IMR-90 (cell line): ENCODE results near the gene LRRC8E. TPM values are rescaled to one million over a fixed set of nuclear protein-coding genes. Genes with fewer than 3 reads are reported as not detected.
A peak's percentile ranks its signal among the peaks of the same experiment; 100 is the strongest.

Experiments
- ATAC-seq: fragments of 200-7000 bp; cut with Tn5 transposase; 2 replicates; pipeline ENCODE4 v1.9.1; 2020; ENCODE audit warnings: low read depth, mild to moderate bottlenecking, moderate library complexity
- BruUV-seq: library from RNA; stranded (reverse); fragments of 400-500 nt; replicated peaks from 2 replicates; lab custom pipeline; 2021; lab: Mats Ljungman, UMichigan
- CTCF ChIA-PET: fragments of 300-600 bp; formaldehyde crosslinking; extraction: SDS; loops from one replicate; lab custom pipeline; 2021; ENCODE audit warnings: antibody characterized with exemption; lab: Yijun Ruan, JAX
- POLR2A ChIA-PET: fragments of 300-600 bp; sonication (Branson Sonifier 250); formaldehyde crosslinking; loops from one replicate; lab custom pipeline; 2022; ENCODE audit warnings: antibody characterized with exemption; ENCODE audit not compliant: unreplicated experiment; lab: Charles Lee
- DNase-seq: peaks from one replicate; pipeline ENCODE4 v3.0.0; 2013
- H2AFZ ChIP-seq: replicated peaks from 2 replicates; pipeline ENCODE3; 2013; ENCODE audit warnings: low read length, mild to moderate bottlenecking; ENCODE audit not compliant: poor library complexity
- H2AK5ac ChIP-seq: 2 replicates; pipeline ENCODE4 v1.6.1; 2013; ENCODE audit warnings: low read depth, low read length, inconsistent platforms
- H2AK9ac ChIP-seq: replicated peaks from 2 replicates; pipeline ENCODE3; 2013; ENCODE audit warnings: mild to moderate bottlenecking, low read depth, low read length, moderate library complexity; ENCODE audit not compliant: poor library complexity
- H2BK120ac ChIP-seq: 2 replicates; pipeline ENCODE4 v1.6.1; 2013; ENCODE audit warnings: low read depth, low read length, inconsistent platforms
- H2BK15ac ChIP-seq: 3 replicates; pipeline ENCODE4 v1.6.1; 2013; ENCODE audit warnings: low read depth, low read length, inconsistent platforms
- H2BK20ac ChIP-seq: 2 replicates; pipeline ENCODE4 v1.6.1; 2013; ENCODE audit warnings: low read depth, mild to moderate bottlenecking, inconsistent platforms, low read length, moderate library complexity
- H2BK5ac ChIP-seq: 2 replicates; pipeline ENCODE4 v1.6.1; 2013; ENCODE audit warnings: mild to moderate bottlenecking, low read depth, low read length, inconsistent platforms; ENCODE audit not compliant: poor library complexity, severe bottlenecking
- H3K14ac ChIP-seq: replicated peaks from 2 replicates; pipeline ENCODE4 v1.6.1; 2013; ENCODE audit warnings: low read depth, low read length, inconsistent platforms
- H3K18ac ChIP-seq: 2 replicates; pipeline ENCODE4 v1.6.1; 2013; ENCODE audit warnings: low read depth, low read length, control low read depth
- H3K23ac ChIP-seq: 2 replicates; pipeline ENCODE4 v1.6.1; 2013; ENCODE audit warnings: low read depth, low read length, inconsistent platforms
- H3K27ac ChIP-seq: 2 replicates; pipeline ENCODE4 v1.5.1; 2013; ENCODE audit warnings: mild to moderate bottlenecking, control low read depth, low read length; ENCODE audit not compliant: insufficient read depth
- H3K27me3 ChIP-seq: 2 replicates; pipeline ENCODE4 v1.6.1; 2013; ENCODE audit warnings: low read length; ENCODE audit not compliant: control insufficient read depth, insufficient read depth
- H3K36me3 ChIP-seq: 2 replicates; pipeline ENCODE4 v1.6.1; 2013; ENCODE audit warnings: low read length, mixed read lengths; ENCODE audit not compliant: control insufficient read depth, insufficient read depth
- H3K4ac ChIP-seq: 2 replicates; pipeline ENCODE4 v1.6.1; 2013; ENCODE audit warnings: low read depth, low read length, inconsistent platforms
- H3K4me1 ChIP-seq: 2 replicates; pipeline ENCODE4 v1.6.1; 2013; ENCODE audit warnings: low read length, mixed read lengths; ENCODE audit not compliant: control insufficient read depth, insufficient read depth
- H3K4me2 ChIP-seq: 2 replicates; pipeline ENCODE4 v1.6.1; 2013; ENCODE audit warnings: low read depth, mild to moderate bottlenecking, control low read depth, low read length, moderate library complexity
- H3K4me3 ChIP-seq: 2 replicates; pipeline ENCODE4 v1.5.1; 2013; ENCODE audit warnings: low read depth, mild to moderate bottlenecking, control low read depth, low read length, moderate library complexity; ENCODE audit not compliant: insufficient read depth
- H3K56ac ChIP-seq: 2 replicates; pipeline ENCODE4 v1.6.1; 2013; ENCODE audit warnings: low read length, inconsistent platforms; ENCODE audit not compliant: insufficient read depth; ENCODE audit errors: extremely low read depth
- H3K79me1 ChIP-seq, 2 experiments: 2 replicates each; pipeline ENCODE4 v1.6.1; 2013; ENCODE audit warnings: low read length in 2 of 2, inconsistent platforms in 1 of 2, low read depth in 1 of 2
- H3K9ac ChIP-seq: 2 replicates; pipeline ENCODE4 v1.6.1; 2013; ENCODE audit warnings: low read depth, low read length, control low read depth
- H3K9me1 ChIP-seq: 2 replicates; pipeline ENCODE4 v1.6.1; 2013; ENCODE audit warnings: low read length, inconsistent platforms; ENCODE audit not compliant: insufficient read depth
- H3K9me3 ChIP-seq: 2 replicates; pipeline ENCODE4 v1.6.1; 2013; ENCODE audit warnings: low read length; ENCODE audit not compliant: control insufficient read depth, insufficient read depth
- H4K20me1 ChIP-seq: 2 replicates; pipeline ENCODE4 v1.6.1; 2013; ENCODE audit warnings: low read length, inconsistent platforms; ENCODE audit not compliant: insufficient read depth
- H4K5ac ChIP-seq: 2 replicates; pipeline ENCODE4 v1.6.1; 2013; ENCODE audit warnings: mild to moderate bottlenecking, low read depth, low read length, control low read depth
- H4K8ac ChIP-seq, 2 experiments: 2 replicates each; pipeline ENCODE4 v1.6.1; 2013; ENCODE audit warnings: low read depth in 2 of 2, low read length in 2 of 2, control low read depth in 1 of 2, inconsistent platforms in 1 of 2
- H4K91ac ChIP-seq: 2 replicates; pipeline ENCODE4 v1.6.1; 2013; ENCODE audit warnings: low read depth, low read length, inconsistent platforms; ENCODE audit not compliant: insufficient read depth
- MAZ ChIP-seq: IDR thresholded peaks from 2 replicates; pipeline ENCODE4 v1.6.1; 2012; ENCODE audit warnings: low read depth, mild to moderate bottlenecking, low read length, improper control_type of control experiment, moderate library complexity, borderline replicate concordance
- RCOR1 ChIP-seq: IDR thresholded peaks from 2 replicates; pipeline ENCODE4 v1.6.1; 2012; ENCODE audit warnings: mild to moderate bottlenecking, low read length, improper control_type of control experiment; ENCODE audit not compliant: insufficient replicate concordance
- WGBS, 2 experiments: methylation state at CpG; one replicate each; pipeline versions ENCODE4 v1.1.5 to v1.1.7; 2013; ENCODE audit warnings: missing lambda C conversion rate in 2 of 2; ENCODE audit not compliant: insufficient read length in 1 of 2; ENCODE audit errors: extremely low coverage in 2 of 2; 5-methylcytosine and 5-hydroxymethylcytosine counted together
- dilution Hi-C: fragments of 300-500 bp; cut with HindIII; formaldehyde crosslinking; loops from one replicate; pipeline ENCODE4 v1.14.3; 2018; ENCODE audit warnings: low sequenced_read_pairs; ENCODE audit not compliant: unreplicated experiment
- in situ Hi-C: fragments of 300-500 bp; cut with MboI; formaldehyde crosslinking; loops from 3 replicates; pipeline ENCODE4 v1.14.3; 2019; ENCODE audit warnings: low sequenced_read_pairs, inconsistent platforms, mixed read lengths
- intact Hi-C: fragments of 100-400 bp; cut with micrococcal nuclease; formaldehyde crosslinking; loops from 2 replicates; pipeline ENCODE4 v1.10.0; 2022
- polyA plus RNA-seq, 3 experiments: library from polyadenylated mRNA; depleted of rRNA; stranded (reverse); fragments of >200 nt; gene quantifications; 2 replicates each; pipeline ENCODE4 v1.2.3, GENCODE V29; 2012; ENCODE audit warnings: low replicate concordance in 1 of 3
- total RNA-seq: library from RNA; depleted of rRNA; stranded (reverse); fragments of >200 nt; gene quantifications from 2 replicates; pipeline ENCODE4 v1.2.3, GENCODE V29; 2012

LRRC8E gene
- total and polyA plus RNA-seq, 2 of the 4 experiments (the other 2 are of a cell fraction): 6.4 to 7.2 TPM

- intact Hi-C loops (no loop called here), dilution Hi-C loops (no loop called here), in situ Hi-C loops (no loop called here)
- Histone ChIP-seq H3K9ac (no peak overlapping the region), H4K8ac (no peak overlapping the region), H3K27ac (no peak overlapping the region), H3K14ac (no peak overlapping the region), H2BK15ac (no peak overlapping the region), H3K27me3 (no peaks in the 10 kb centered on the region), H3K18ac (no peak overlapping the region), H3K4ac (no peak overlapping the region), H4K5ac (no peak overlapping the region), H3K4me2 (no peak overlapping the region), H4K91ac (no peak overlapping the region), H3K79me1 (no peaks in the 10 kb centered on the region), H2AK9ac (no peak overlapping the region), H2AK5ac (no peak overlapping the region), H2BK5ac (no peak overlapping the region), H3K4me1 (no peaks in the 10 kb centered on the region), H4K20me1 (peaks cover 5% of the 10 kb centered on the region; the same call in 1 of the 2 replicates), H2BK120ac (no peak overlapping the region), H3K4me3 (no peak overlapping the region), H3K23ac (no peak overlapping the region), H2AFZ (no peak overlapping the region), H3K9me3 (no peaks in the 10 kb centered on the region), H3K56ac (no peak overlapping the region), H2BK20ac (no peak overlapping the region), H3K9me1 (no peaks in the 10 kb centered on the region), H3K36me3 (peaks cover 2% of the 10 kb centered on the region; the same call in 1 of the 2 replicates)
- TF ChIP-seq RCOR1: no peak
- peak; percentile 15; the same call in 1 of the 2 replicates for TF ChIP-seq MAZ
- WGBS, 2 experiments: 91% methylated on average over 4 of the region's 16 CpGs; no CpG with 5 or more reads in 1 of the 2 experiments
- ChIA-PET CTCF (no interaction called here), POLR2A (no interaction called here)
- no peak for ATAC-seq
- no peak for DNase-seq
- BruUV-seq: no TSS peak
These were observed 32.2 kb upstream of the LRRC8E start for GRCh38 chr19:7856109-7856591.
